C4-2B (cell line): Measurements from ENCODE around the gene MAP3K5.

ENCODE experiments used
- CTCF ChIP-seq: fragments of 450-650 bp; conservative IDR thresholded peaks from 2 replicates; pipeline ENCODE4 v1.5.1; 2017; ENCODE audit warnings: mild to moderate bottlenecking
- ZFX ChIP-seq: fragments of 450-650 bp; IDR thresholded peaks from 2 replicates; pipeline ENCODE4 v1.6.1; 2017

- TF ChIP-seq CTCF (no peak), ZFX (no peak)
These were observed 224.6 kb downstream of the MAP3K5 start for GRCh38 chr6:136567688-136568087.
